Gastroesophageal sphincter (tissue), 4 donors: ENCODE data around the gene PPEF2. TPM values are rescaled to one million over a fixed set of nuclear protein-coding genes. Genes with fewer than 3 reads are reported as not detected.

Source experiments
- ATAC-seq: fragments of 150-250 bp; one replicate; pipeline ENCODE4 v1.9.1; 2016; ENCODE audit warnings: mild to moderate bottlenecking, moderate library complexity
- H3K27ac ChIP-seq, 4 donors: fragments of 200-600 bp; sonication (generic) in 3 of 4; 1 replicate in 3 of 4; 2 replicates in 1 of 4; pipeline ENCODE4 v1.5.1; 2016 to 2019
- H3K27me3 ChIP-seq: fragments of 200-600 bp; sonication (generic); one replicate; pipeline ENCODE4 v1.5.1; 2019
- H3K36me3 ChIP-seq, 2 donors: fragments of 200-600 bp; sonication (generic); one replicate each; pipeline ENCODE4 v1.5.1; 2019; ENCODE audit warnings: control low read depth in 1 of 2
- H3K4me1 ChIP-seq, 3 donors: fragments of 200-600 bp; sonication (generic); 1 replicate in 2 of 3; 2 replicates in 1 of 3; pipeline ENCODE4 v1.5.1; 2016 to 2019; ENCODE audit warnings: control low read depth in 2 of 3
- H3K4me3 ChIP-seq, 2 donors: fragments of 200-600 bp; sonication (generic); one replicate each; pipeline ENCODE4 v1.5.1; 2019; ENCODE audit warnings: mild to moderate bottlenecking in 1 of 2, moderate library complexity in 1 of 2
- H3K9me3 ChIP-seq, 3 donors: fragments of 200-600 bp; sonication (generic); one replicate each; pipeline ENCODE4 v1.5.1; 2017 to 2019; ENCODE audit warnings: control low read depth in 2 of 3
- EP300 ChIP-seq: sonication (generic); formaldehyde crosslinking; IDR thresholded peaks from one replicate; pipeline ENCODE4 v1.6.1; 2017; ENCODE audit warnings: antibody characterized with exemption, mild to moderate bottlenecking
- POLR2A ChIP-seq, 2 donors: fragments of 450-650 bp; IDR thresholded peaks; one replicate each; pipeline ENCODE4 v1.6.1; 2017; ENCODE audit warnings: antibody characterized with exemption in 2 of 2, mild to moderate bottlenecking in 2 of 2, moderate library complexity in 1 of 2
- POLR2AphosphoS5 ChIP-seq: sonication (generic); formaldehyde crosslinking; IDR thresholded peaks from one replicate; pipeline ENCODE4 v1.6.1; 2017; ENCODE audit warnings: antibody characterized with exemption
- WGBS, 2 donors: methylation state at CpG; one replicate each; pipeline ENCODE4 v1.1.5; 2018; ENCODE audit warnings: low coverage in 1 of 2; 5-methylcytosine and 5-hydroxymethylcytosine counted together
- total RNA-seq, 4 donors: library from RNA; depleted of rRNA; stranded (reverse); fragments of >200 nt; gene quantifications; one replicate each; pipeline ENCODE4 v1.1.0, GENCODE V29; 2016
- TF ChIP-seq, protein P1 (sequence below), 4 experiments: fragments of 200-600 bp in 2 of 4; fragments of 450-650 bp in 2 of 4; sonication (generic) in 1 of 4; IDR thresholded peaks; one replicate each; pipeline ENCODE4 v1.5.1; 2017 to 2019; ENCODE audit warnings: antibody characterized with exemption in 4 of 4, mild to moderate bottlenecking in 2 of 4, moderate library complexity in 2 of 4

PPEF2 gene
- total RNA-seq, 4 donors from 2014 or later: not detected

DNA sequence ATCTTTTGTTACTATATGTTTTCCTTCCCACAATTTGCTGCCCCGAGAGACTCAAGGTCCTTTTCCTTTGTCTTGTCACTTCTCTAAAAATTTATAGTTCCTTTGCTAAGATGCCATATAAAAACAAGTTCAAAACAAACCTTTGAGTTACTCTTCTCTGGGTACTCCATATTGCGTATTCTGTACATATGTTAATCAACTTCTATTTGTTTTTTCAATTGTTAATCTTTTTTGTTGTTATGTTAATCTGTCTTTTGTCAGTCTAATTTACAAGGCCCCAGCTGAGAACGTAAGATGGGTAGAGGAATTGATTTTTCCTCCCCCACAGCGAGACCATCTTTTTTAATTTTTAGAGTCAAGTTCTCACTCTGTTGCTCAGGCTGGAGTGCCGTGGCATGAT lies 7.2 kb upstream of the PPEF2 start:
- no peak overlapping the region for H3K4me3 ChIP-seq
- no peaks in the 10 kb centered on the region for H3K4me1 ChIP-seq
- no peaks in the 10 kb centered on the region for H3K36me3 ChIP-seq
- no peaks in the 10 kb centered on the region for H3K9me3 ChIP-seq
- 82 to 92% methylated on average over 3 to 5 of the region's 5 CpGs for WGBS, 2 donors
- TF ChIP-seq POLR2A (IDR thresholded peaks at IDR 0.05) (no peak), EP300 (no peak), POLR2AphosphoS5 (no peak)
- TF ChIP-seq, protein P1, sequence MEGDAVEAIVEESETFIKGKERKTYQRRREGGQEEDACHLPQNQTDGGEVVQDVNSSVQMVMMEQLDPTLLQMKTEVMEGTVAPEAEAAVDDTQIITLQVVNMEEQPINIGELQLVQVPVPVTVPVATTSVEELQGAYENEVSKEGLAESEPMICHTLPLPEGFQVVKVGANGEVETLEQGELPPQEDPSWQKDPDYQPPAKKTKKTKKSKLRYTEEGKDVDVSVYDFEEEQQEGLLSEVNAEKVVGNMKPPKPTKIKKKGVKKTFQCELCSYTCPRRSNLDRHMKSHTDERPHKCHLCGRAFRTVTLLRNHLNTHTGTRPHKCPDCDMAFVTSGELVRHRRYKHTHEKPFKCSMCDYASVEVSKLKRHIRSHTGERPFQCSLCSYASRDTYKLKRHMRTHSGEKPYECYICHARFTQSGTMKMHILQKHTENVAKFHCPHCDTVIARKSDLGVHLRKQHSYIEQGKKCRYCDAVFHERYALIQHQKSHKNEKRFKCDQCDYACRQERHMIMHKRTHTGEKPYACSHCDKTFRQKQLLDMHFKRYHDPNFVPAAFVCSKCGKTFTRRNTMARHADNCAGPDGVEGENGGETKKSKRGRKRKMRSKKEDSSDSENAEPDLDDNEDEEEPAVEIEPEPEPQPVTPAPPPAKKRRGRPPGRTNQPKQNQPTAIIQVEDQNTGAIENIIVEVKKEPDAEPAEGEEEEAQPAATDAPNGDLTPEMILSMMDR (IDR thresholded peaks at IDR 0.05): no peak
- H3K27ac ChIP-seq: no peak overlapping the region
- ATAC-seq: no peak
- no peaks in the 10 kb centered on the region for H3K27me3 ChIP-seq

DNA sequence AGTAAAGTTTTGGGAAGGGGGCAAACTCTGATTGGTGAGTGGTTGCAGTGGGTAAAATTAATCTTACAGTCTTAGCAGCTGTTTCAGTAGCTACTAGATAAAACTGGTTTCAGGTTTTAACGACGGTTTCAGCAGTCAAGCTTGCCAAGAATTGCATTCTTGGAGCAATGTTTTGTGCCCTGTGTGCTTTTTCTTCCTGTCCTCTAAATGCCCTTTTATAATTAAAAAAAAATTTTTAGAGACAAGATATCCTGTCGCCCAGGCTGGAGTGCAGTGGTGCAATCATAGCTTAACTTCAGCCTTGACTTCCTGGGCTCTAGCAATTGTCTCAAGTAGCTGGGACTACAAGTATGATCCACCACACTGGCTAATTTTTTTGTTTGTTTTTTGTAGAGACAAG lies 6.3 kb upstream of the PPEF2 start:
- H3K9me3 ChIP-seq: no peaks in the 10 kb centered on the region
- 6 to 29% methylated on average over 2 to 3 of the region's 3 CpGs for WGBS, 2 donors
- no peak overlapping the region for H3K4me3 ChIP-seq
- no peak for ATAC-seq
- TF ChIP-seq POLR2AphosphoS5: no peak
- TF ChIP-seq POLR2A (IDR thresholded peaks at IDR 0.05): no peak
- H3K36me3 ChIP-seq: no peaks in the 10 kb centered on the region
- no peaks in the 10 kb centered on the region for H3K27me3 ChIP-seq
- H3K27ac ChIP-seq: no peak overlapping the region
- H3K4me1 ChIP-seq: no peaks in the 10 kb centered on the region

DNA sequence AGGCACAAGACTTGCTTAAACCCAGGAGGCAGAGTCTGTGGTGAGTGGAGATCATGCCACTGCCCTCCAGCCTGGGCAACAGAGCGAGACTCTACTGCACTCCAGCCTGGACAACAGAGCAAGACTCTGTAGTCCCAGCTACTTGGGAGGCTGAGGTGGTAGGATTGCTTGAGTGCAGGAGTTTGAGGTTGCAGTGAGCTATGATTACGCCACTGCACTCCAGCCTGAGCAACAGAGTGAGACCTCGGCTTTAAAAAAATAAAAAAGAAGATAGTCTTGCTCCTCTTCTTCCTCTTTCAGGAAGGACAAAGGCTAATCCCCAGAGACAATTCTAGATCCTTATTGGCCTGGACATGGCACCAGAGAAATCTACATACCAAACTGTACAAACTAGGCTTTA lies 5.7 kb upstream of the PPEF2 start:
- Histone ChIP-seq H3K4me1 (no peaks in the 10 kb centered on the region), H3K27me3 (no peaks in the 10 kb centered on the region), H3K27ac (no peak overlapping the region), H3K9me3 (no peaks in the 10 kb centered on the region), H3K4me3 (no peak overlapping the region), H3K36me3 (no peaks in the 10 kb centered on the region)
- no peak for TF ChIP-seq EP300
- no peak for TF ChIP-seq POLR2A (IDR thresholded peaks at IDR 0.05)
- TF ChIP-seq POLR2AphosphoS5: no peak
- TF ChIP-seq, protein P1 (IDR thresholded peaks at IDR 0.05): no peak
- 87 to 93% methylated on average over 2 to 3 of the region's 3 CpGs for WGBS, 2 donors
- ATAC-seq: no peak

DNA sequence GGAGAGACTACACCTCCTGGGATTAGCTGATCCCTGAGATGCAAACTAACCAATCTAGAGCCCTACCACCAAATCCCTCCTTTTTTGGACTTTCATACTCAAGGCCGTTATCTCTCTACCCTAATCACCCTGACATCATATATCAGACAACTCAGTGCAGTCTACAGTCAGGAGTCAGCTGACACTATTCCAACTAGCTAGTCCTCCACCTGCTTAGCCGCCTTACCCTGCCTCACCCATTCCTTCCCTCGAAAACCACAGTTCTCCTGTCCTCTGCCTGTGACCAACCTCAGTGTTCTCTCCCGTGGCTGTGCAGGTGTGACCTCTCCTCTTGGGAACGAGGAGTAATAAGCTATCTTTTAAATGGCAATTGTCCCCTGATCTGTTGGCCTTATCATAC lies 1.8 kb upstream of the PPEF2 start:
- 87 to 100% methylated on average over 5 of the region's 5 CpGs for WGBS, 2 donors
- no peaks in the 10 kb centered on the region for H3K36me3 ChIP-seq
- no peaks in the 10 kb centered on the region for H3K4me1 ChIP-seq
- ATAC-seq: no peak
- TF ChIP-seq POLR2A (IDR thresholded peaks at IDR 0.05): no peak
- no peaks in the 10 kb centered on the region for H3K9me3 ChIP-seq
- H3K27ac ChIP-seq: no peak overlapping the region
- H3K27me3 ChIP-seq: no peaks in the 10 kb centered on the region
- H3K4me3 ChIP-seq: no peak overlapping the region

DNA sequence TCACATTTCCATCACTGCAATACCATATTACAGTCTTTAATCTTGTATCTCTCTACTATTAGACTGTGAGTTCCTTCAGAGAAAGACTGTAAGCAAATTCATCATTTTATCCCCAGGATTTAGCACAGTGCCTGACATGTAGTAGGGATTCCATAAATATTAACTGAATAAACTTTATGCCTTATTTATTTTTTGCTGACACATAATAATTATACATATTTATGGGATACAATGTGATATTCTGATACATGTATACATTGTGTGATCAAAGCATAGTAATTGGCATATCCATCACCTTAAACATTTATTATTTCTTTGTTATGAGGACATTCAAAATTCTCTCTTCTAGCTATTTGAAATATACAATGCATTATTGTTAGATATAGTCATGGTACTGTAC lies 3.7 kb downstream of the PPEF2 start:
- Histone ChIP-seq H3K4me3 (no peak overlapping the region), H3K9me3 (no peaks in the 10 kb centered on the region), H3K27ac (no peak overlapping the region), H3K27me3 (no peaks in the 10 kb centered on the region), H3K36me3 (no peaks in the 10 kb centered on the region), H3K4me1 (no peaks in the 10 kb centered on the region)
- no peak for ATAC-seq
- no peak for TF ChIP-seq POLR2AphosphoS5
- TF ChIP-seq POLR2A (IDR thresholded peaks at IDR 0.05): no peak
- TF ChIP-seq, protein P1 (IDR thresholded peaks at IDR 0.05): no peak
- TF ChIP-seq EP300: no peak

DNA sequence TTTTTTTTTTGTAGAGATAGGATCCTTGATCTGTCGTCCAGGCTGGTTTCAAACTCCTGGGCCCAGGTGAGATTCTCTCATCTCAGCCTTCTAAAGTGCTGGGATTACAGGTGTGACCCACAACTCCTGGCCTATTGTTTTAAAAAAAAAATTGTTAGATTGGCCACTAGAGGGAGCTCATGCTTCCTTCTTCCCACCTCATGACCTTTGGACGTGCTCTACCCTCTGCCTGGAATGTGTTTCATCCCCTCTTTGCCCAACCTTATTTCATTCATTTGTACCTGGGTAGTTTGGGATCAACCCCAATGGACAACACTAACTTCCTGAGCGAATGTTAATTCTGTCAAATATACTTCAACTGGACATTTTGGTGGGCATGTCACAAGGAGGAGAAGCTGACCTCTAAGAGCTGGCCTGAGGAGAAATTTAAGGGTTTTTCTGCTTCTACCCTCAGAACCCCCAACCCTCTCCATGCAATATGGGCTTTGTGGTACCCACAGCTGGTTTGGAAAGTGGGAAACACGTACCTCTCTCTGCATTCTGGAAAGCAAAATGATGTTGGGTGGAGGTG lies 6.4 kb downstream of the PPEF2 start:
- peak; percentile 28 for ATAC-seq
- 26 to 33% methylated on average over 3 to 4 of the region's 4 CpGs for WGBS, 2 donors

More for the DNA sequence above, 6.4 kb downstream of the PPEF2 start:
- TF ChIP-seq, protein P1 (IDR thresholded peaks at IDR 0.05): peak; percentile 26 to 59 (median 42)
- TF ChIP-seq POLR2AphosphoS5 (no peak), POLR2A (IDR thresholded peaks at IDR 0.05) (no peak), EP300 (no peak)
- no peaks in the 10 kb centered on the region for H3K36me3 ChIP-seq
- no peak overlapping the region for H3K4me3 ChIP-seq
- H3K9me3 ChIP-seq: no peaks in the 10 kb centered on the region
- H3K27ac ChIP-seq: no peak overlapping the region
- no peaks in the 10 kb centered on the region for H3K4me1 ChIP-seq
- H3K27me3 ChIP-seq: no peaks in the 10 kb centered on the region
